ENCODE results near the gene FHOD1. TPM values are rescaled to one million over a fixed set of nuclear protein-coding genes. Genes with fewer than 3 reads are reported as not detected.

FHOD1 gene
- total RNA-seq, 2 experiments from 2014 or later = 92.2 to 92.8 TPM

GRCh38 chr16:67250045-67250327, 2.7 kb upstream of the FHOD1 start:
- peak overlapping the region; percentile 82 for H3K27ac Mint-ChIP-seq
- H3K4me3 Mint-ChIP-seq = peak overlapping the region; percentile 81
- DNase-seq = no peak
- POLR2A ChIA-PET = interaction anchor here (9.4 kb wide), 1 partner anchor 22 kb away, joined by 130 read pairs; the partner anchor contains the start of gene TMEM208
- ATAC-seq (ENCODE audit: low read depth) = no peak
- H3K9me3 Mint-ChIP-seq = no peaks in the 10 kb centered on the region
- no peaks in the 10 kb centered on the region for H3K36me3 Mint-ChIP-seq
- peaks cover 13% of the 10 kb centered on the region for H3K27me3 Mint-ChIP-seq
- H3K4me1 Mint-ChIP-seq = peaks cover 23% of the 10 kb centered on the region

- DNase-seq = no peak
- peaks cover 29% of the 10 kb centered on the region for H3K4me1 Mint-ChIP-seq
- ATAC-seq (ENCODE audit: low read depth) = no peak
- H3K36me3 Mint-ChIP-seq = no peaks in the 10 kb centered on the region
- peaks cover 13% of the 10 kb centered on the region for H3K27me3 Mint-ChIP-seq
- POLR2A ChIA-PET = interaction anchor here (1.0 to 9.4 kb wide), 4 partner anchors 21 to 231 kb away, joined by 3 to 130 read pairs (median 3); partner anchors contain the start of genes ATP6V0D1 and TMEM208
- peak overlapping the region; percentile 82 for H3K27ac Mint-ChIP-seq
- H3K9me3 Mint-ChIP-seq = no peaks in the 10 kb centered on the region
- peak overlapping the region; percentile 81 for H3K4me3 Mint-ChIP-seq
Measured at GRCh38 chr16:67249178-67250044, 2.1 kb upstream of the FHOD1 start.

DNA sequence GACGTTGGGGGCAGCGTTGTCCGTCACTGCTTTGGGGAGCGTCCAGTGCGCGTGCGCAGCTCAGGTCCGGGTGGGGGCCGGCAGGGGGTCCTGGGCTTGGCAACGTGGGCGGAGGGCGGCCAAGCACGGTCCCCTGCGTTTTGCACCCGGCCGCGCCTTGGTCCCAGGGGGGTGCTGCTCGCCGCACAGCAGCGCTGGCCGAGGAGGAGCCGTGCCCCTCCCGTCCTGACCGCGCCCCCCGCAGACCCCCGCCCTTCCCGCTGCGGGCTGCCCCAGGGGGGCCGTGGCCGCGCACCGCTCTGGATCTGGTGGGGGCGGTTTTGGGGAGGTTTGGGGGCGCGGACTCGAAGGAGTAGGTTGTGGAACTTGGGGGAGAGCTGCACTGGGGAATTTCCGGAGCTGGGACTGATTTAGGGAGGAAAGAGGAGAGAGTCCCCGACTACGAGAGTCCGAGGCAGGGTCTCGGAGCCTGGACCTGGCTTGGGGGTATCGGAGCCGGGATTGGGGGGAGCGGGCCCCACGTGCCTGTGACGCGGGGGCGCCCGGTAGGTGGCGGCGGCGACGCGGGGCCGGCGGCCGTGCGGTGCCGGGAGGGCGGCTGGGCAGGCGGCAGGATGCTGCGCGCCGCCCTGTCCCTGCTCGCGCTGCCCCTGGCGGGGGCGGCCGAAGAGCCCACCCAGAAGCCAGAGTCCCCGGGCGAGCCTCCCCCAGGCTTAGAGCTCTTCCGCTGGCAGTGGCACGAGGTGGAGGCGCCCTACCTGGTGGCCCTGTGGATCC, 1.3 kb upstream of the FHOD1 start, which contains the start of gene SLC9A5:
Gene SLC9A5 (plus strand): TSS at position 579 of the 777 bp plus-strand sequence. CDS start 36 bp downstream, at position 615.
- POLR2A ChIA-PET = interaction anchor here (0.9 to 9.4 kb wide), 9 partner anchors 21 to 315 kb away, joined by 3 to 130 read pairs (median 3); partner anchors contain the start of genes ATP6V0D1, PLEKHG4 and TMEM208
- peak within 1 kb of the TSS; percentile 82 for H3K4me3 Mint-ChIP-seq
- peaks cover 34% of the 10 kb centered on the region for H3K4me1 Mint-ChIP-seq
- peaks cover 13% of the 10 kb centered on the region for H3K27me3 Mint-ChIP-seq
- H3K36me3 Mint-ChIP-seq = no peaks in the 10 kb centered on the region
- H3K9me3 Mint-ChIP-seq = no peaks in the 10 kb centered on the region
- DNase-seq (peak; percentile 72), ATAC-seq (ENCODE audit: low read depth) (no peak)
- H3K27ac Mint-ChIP-seq = peak within 1 kb of the TSS; percentile 82

DNA sequence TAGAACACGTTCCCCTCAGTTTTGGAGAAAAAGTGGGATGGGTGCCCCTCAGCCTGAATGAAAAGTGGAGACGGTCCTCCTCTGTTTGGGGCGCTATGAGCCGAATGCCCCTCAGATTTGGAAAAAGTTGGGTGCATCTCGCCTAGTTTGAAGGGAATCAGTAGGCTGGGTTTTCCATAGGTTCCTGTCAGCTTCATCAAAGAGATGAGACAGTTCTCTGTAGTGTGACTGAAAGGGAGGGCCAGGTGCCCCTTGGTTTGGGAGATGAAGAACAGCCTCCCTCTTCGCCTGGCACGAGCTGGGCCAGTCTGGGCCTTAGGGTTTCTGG, 756 bp upstream of the FHOD1 start:
- Mint-ChIP-seq H3K4me1 (peaks cover 38% of the 10 kb centered on the region), H3K27me3 (peaks cover 13% of the 10 kb centered on the region), H3K4me3 (peak overlapping the region; percentile 82), H3K9me3 (no peaks in the 10 kb centered on the region), H3K27ac (peak overlapping the region; percentile 70), H3K36me3 (no peaks in the 10 kb centered on the region)
- POLR2A ChIA-PET = interaction anchor here (0.7 to 9.4 kb wide), 15 partner anchors 13 to 445 kb away, joined by 3 to 130 read pairs (median 3); partner anchors contain the start of genes PLEKHG4 and TMEM208
- no peak for ATAC-seq (ENCODE audit: low read depth)
- DNase-seq = no peak

GRCh38 chr16:67246756-67247191, 507 bp downstream of the FHOD1 start:
- peaks cover 43% of the 10 kb centered on the region for H3K4me1 Mint-ChIP-seq
- peak overlapping the region; percentile 90 for H3K27ac Mint-ChIP-seq
- DNase-seq = no peak

GRCh38 chr16:67246081-67246755, 1.1 kb downstream of the FHOD1 start:
- Mint-ChIP-seq H3K4me3 (peak overlapping the region; percentile 82), H3K9me3 (no peaks in the 10 kb centered on the region), H3K4me1 (peaks cover 46% of the 10 kb centered on the region), H3K27me3 (peaks cover 13% of the 10 kb centered on the region), H3K27ac (peak overlapping the region; percentile 90), H3K36me3 (peaks cover 5% of the 10 kb centered on the region)
- DNase-seq (peak; percentile 76), ATAC-seq (ENCODE audit: low read depth) (peak; percentile 11)
- POLR2A ChIA-PET = interaction anchor here (0.5 to 9.4 kb wide), 11 partner anchors 9 to 357 kb away, joined by 3 to 130 read pairs (median 4); partner anchors contain the start of genes PLEKHG4 and TMEM208

More at GRCh38 chr16:67246756-67247191, 507 bp downstream of the FHOD1 start:
- peaks cover 2% of the 10 kb centered on the region for H3K36me3 Mint-ChIP-seq
- H3K27me3 Mint-ChIP-seq = peaks cover 13% of the 10 kb centered on the region
- ATAC-seq (ENCODE audit: low read depth) = no peak
- peak overlapping the region; percentile 82 for H3K4me3 Mint-ChIP-seq
- POLR2A ChIA-PET = interaction anchor here (0.5 to 9.4 kb wide), 11 partner anchors 10 to 357 kb away, joined by 3 to 130 read pairs (median 4); partner anchors contain the start of genes PLEKHG4 and TMEM208
- H3K9me3 Mint-ChIP-seq = no peaks in the 10 kb centered on the region

DNA sequence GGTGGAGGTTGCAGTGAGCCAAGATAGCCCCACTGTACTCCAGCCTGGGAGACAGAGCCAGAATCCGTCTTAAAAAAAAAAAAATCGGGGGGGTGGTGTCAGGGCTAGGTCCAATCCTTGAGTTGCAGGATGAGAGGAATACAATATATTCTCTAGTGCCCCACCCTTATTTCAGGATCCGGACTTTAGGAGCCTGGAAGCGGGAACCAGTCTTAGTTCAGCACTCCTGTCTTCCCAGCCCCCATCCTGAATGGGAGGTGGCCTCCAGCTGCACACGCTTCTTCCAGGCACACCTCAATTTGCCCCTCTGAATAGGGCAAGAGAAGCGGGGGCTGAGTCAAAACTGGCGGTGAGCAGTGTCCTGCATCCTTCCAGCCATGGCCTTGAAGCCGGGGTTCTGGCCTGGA, 1.6 kb downstream of the FHOD1 start:
- POLR2A ChIA-PET = interaction anchor here (1.0 to 9.4 kb wide), 7 partner anchors 10 to 232 kb away, joined by 3 to 130 read pairs (median 10); partner anchors contain the start of gene TMEM208
- peaks cover 13% of the 10 kb centered on the region for H3K27me3 Mint-ChIP-seq
- peak overlapping the region; percentile 96 for H3K27ac Mint-ChIP-seq
- DNase-seq = no peak
- peaks cover 5% of the 10 kb centered on the region for H3K36me3 Mint-ChIP-seq
- H3K4me1 Mint-ChIP-seq = peaks cover 48% of the 10 kb centered on the region
- peak overlapping the region; percentile 82 for H3K4me3 Mint-ChIP-seq
- no peak for ATAC-seq (ENCODE audit: low read depth)
- no peaks in the 10 kb centered on the region for H3K9me3 Mint-ChIP-seq

- DNase-seq (no peak), ATAC-seq (ENCODE audit: low read depth) (no peak)
- Mint-ChIP-seq H3K4me1 (peaks cover 47% of the 10 kb centered on the region), H3K27me3 (peaks cover 10% of the 10 kb centered on the region), H3K9me3 (no peaks in the 10 kb centered on the region), H3K4me3 (peak overlapping the region; percentile 82), H3K36me3 (peaks cover 5% of the 10 kb centered on the region), H3K27ac (peak overlapping the region; percentile 96)
- POLR2A ChIA-PET = interaction anchor here (1.0 to 9.4 kb wide), 6 partner anchors 10 to 232 kb away, joined by 3 to 130 read pairs (median 10); partner anchors contain the start of gene TMEM208
Measured at GRCh38 chr16:67245186-67245585, 2.1 kb downstream of the FHOD1 start.

DNA sequence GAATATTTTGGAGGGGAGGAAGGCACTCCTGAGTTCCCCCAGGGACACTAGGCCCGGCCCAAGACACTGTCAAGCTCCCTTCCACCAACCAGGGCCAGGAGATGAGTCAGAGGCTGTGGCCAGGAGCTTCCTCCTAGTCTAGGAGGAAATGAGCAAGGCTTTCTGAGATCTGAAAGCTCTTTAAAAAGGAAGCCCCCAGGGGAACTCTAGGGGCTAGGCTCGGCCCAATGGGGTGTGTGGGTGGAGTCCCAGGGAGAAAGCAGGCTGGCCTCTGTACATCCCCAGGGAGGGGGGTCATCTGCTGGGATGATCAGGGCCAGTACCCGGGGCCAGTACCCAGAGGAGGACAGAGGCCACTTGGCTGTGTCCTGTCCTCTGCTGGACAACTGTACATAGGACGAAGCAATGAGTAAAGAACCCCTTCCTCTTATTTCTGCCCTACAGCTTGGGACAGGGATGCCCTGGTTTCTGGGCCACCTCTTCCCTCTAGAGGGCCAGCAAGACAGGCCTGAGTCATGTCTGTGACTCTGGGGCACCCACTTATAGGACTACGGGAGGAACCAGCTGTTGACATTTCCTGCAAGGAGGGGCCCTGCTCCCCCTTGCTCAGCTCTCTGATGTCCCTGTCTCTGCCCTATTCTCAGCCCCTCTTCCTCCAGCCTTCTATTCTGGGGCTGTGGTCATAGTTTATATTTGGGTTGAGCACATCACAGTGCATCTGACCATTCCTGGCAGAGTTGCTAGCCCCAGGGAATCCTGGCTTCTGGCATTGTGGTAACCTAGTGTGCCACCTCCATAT, 2.7 kb downstream of the FHOD1 start:
- Mint-ChIP-seq H3K4me3 (peak overlapping the region; percentile 82), H3K27ac (peak overlapping the region; percentile 96), H3K27me3 (peaks cover 4% of the 10 kb centered on the region), H3K36me3 (peaks cover 6% of the 10 kb centered on the region), H3K9me3 (no peaks in the 10 kb centered on the region), H3K4me1 (peaks cover 44% of the 10 kb centered on the region)
- ATAC-seq (ENCODE audit: low read depth) (peak; percentile 74), DNase-seq (peak; percentile 72)
- POLR2A ChIA-PET = interaction anchor here (0.5 to 9.4 kb wide), 9 partner anchors 9 to 248 kb away, joined by 3 to 130 read pairs (median 6); partner anchors contain the start of genes MATCAP1, PLEKHG4 and TMEM208

- Mint-ChIP-seq H3K4me1 (peaks cover 40% of the 10 kb centered on the region), H3K27me3 (no peaks in the 10 kb centered on the region), H3K27ac (peak overlapping the region; percentile 96), H3K4me3 (no peak overlapping the region), H3K36me3 (peaks cover 7% of the 10 kb centered on the region), H3K9me3 (no peaks in the 10 kb centered on the region)
- no peak for DNase-seq
- ATAC-seq (ENCODE audit: low read depth) = no peak
- POLR2A ChIA-PET = interaction anchor here (2.3 to 9.4 kb wide), 3 partner anchors 8 to 51 kb away, joined by 11 to 130 read pairs (median 17); partner anchors contain the start of gene TMEM208
Measured at GRCh38 chr16:67243481-67243880, 3.8 kb downstream of the FHOD1 start.

- Mint-ChIP-seq H3K9me3 (no peaks in the 10 kb centered on the region), H3K36me3 (peaks cover 11% of the 10 kb centered on the region), H3K4me1 (peaks cover 40% of the 10 kb centered on the region), H3K27me3 (no peaks in the 10 kb centered on the region), H3K27ac (peak overlapping the region; percentile 85), H3K4me3 (no peak overlapping the region)
- no peak for DNase-seq
- ATAC-seq (ENCODE audit: low read depth) = no peak
- POLR2A ChIA-PET = interaction anchor here (9.4 kb wide), 1 partner anchor 14 kb away, joined by 130 read pairs; the partner anchor contains the start of gene TMEM208
Measured at GRCh38 chr16:67242138-67242730, 5.0 kb downstream of the FHOD1 start.
